Ectodermal cell (in vitro differentiated cells): Measurements from ENCODE around the gene C13orf42.

Experiments
- H3K27ac ChIP-seq: 2 replicates; pipeline ENCODE4 v1.7.0; 2013; ENCODE audit warnings: mild to moderate bottlenecking, low read depth, low read length; ENCODE audit not compliant: insufficient read depth, poor library complexity, severe bottlenecking
- H3K27me3 ChIP-seq: 2 replicates; pipeline ENCODE4 v1.7.0; 2013; ENCODE audit warnings: mild to moderate bottlenecking, low read length; ENCODE audit not compliant: insufficient read depth, control insufficient read depth, poor library complexity, severe bottlenecking
- H3K36me3 ChIP-seq: one replicate; pipeline ENCODE4 v1.7.0; 2013; ENCODE audit warnings: low read length; ENCODE audit not compliant: control insufficient read depth, insufficient read depth
- H3K4me1 ChIP-seq: one replicate; pipeline ENCODE4 v1.7.0; 2013; ENCODE audit warnings: low read length; ENCODE audit not compliant: control insufficient read depth, insufficient read depth
- H3K4me3 ChIP-seq: 2 replicates; pipeline ENCODE4 v1.7.0; 2013; ENCODE audit warnings: low read depth, low read length, control low read depth; ENCODE audit not compliant: insufficient read depth
- H3K9me3 ChIP-seq: 2 replicates; pipeline ENCODE4 v1.7.0; 2013; ENCODE audit warnings: mild to moderate bottlenecking, low read length, moderate library complexity; ENCODE audit not compliant: control insufficient read depth
- WGBS, 2 experiments: methylation state at CpG; one replicate each; pipeline ENCODE4 v1.1.7; 2013; ENCODE audit warnings: missing lambda C conversion rate in 2 of 2; 5-methylcytosine and 5-hydroxymethylcytosine counted together

The C13orf42 gene

DNA sequence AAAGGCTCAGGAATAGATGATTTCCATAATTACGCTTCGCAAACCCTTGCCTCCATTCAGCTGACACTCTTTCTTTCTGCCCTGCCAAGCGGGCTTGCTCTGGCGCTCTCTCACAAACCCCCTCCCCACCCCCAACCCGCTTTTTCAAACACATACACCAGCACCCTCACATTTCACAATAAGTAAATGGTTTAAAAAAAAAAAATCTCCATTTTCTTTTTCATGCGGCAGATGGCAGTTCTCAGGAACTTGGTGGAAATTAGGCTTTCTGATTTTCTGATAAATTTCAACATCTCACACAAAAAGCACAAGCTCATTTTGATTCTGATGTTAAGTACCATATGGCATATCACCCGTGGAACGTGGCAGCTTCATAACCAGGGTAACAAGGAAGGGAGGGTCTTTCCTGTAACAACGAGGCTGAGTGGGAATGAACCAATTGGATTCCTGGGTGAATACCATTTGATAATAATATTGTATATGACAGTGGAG, 43.8 kb downstream of the C13orf42 start:
- Histone ChIP-seq H3K36me3 (no peaks in the 10 kb centered on the region), H3K27ac (no peak overlapping the region), H3K4me3 (no peak overlapping the region), H3K9me3 (no peaks in the 10 kb centered on the region), H3K4me1 (no peaks in the 10 kb centered on the region), H3K27me3 (no peaks in the 10 kb centered on the region)
- 76 to 77% methylated on average over 8 to 9 of the region's 9 CpGs for WGBS, 2 experiments

GRCh38 chr13:51066091-51066831, 44.8 kb downstream of the C13orf42 start:
- H3K36me3 ChIP-seq, result no peaks in the 10 kb centered on the region
- no peak overlapping the region for H3K27ac ChIP-seq
- H3K4me1 ChIP-seq, result no peaks in the 10 kb centered on the region
- no peaks in the 10 kb centered on the region for H3K27me3 ChIP-seq
- no peaks in the 10 kb centered on the region for H3K9me3 ChIP-seq
- WGBS, 2 experiments, result 88% methylated on average over 15 of the region's 15 CpGs
- H3K4me3 ChIP-seq, result no peak overlapping the region

DNA sequence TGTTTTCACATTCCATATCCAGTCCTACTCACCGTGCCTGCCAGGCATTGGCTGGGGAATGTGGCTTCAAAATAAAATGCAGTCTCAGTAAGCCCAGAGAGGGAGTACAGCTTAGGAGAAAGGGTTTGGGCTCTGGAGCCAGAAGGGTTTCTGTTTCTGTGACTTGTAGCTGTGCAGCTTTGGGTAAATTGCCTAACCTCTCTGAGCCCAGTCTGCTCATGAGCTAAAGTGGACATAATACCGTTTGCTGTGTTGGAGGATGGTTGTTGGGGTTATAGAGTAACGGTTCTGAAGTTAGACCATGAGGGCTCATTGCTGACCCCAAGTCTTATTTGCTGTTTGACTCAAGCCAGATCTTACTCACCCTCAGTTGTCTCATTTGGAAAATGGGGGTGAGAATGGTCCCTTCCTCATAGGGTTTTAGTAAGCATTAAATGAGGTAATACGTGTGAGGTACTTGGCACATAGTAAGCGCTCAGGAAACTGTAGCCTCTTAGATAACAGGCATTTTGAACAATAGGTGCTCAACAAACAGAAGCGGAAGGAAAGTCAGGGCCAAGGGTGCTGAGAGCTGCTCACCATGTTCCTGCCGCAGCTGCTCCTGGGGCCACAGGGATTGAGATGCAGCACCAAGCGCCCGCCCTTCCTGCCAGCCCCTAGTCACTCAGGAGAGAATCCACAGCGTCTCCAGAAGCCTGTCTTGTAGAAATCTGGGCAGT, 45.5 kb downstream of the C13orf42 start:
- Histone ChIP-seq H3K9me3 (no peaks in the 10 kb centered on the region), H3K4me1 (no peaks in the 10 kb centered on the region), H3K4me3 (no peak overlapping the region), H3K27ac (no peak overlapping the region), H3K36me3 (no peaks in the 10 kb centered on the region), H3K27me3 (no peaks in the 10 kb centered on the region)
- WGBS, 2 experiments, result 92 to 97% methylated on average over 10 of the region's 10 CpGs

GRCh38 chr13:51064753-51065152, 46.3 kb downstream of the C13orf42 start:
- 90 to 96% methylated on average over 4 of the region's 4 CpGs for WGBS, 2 experiments
- Histone ChIP-seq H3K27me3 (no peaks in the 10 kb centered on the region), H3K4me3 (no peak overlapping the region), H3K4me1 (no peaks in the 10 kb centered on the region), H3K9me3 (no peaks in the 10 kb centered on the region), H3K27ac (no peak overlapping the region), H3K36me3 (no peaks in the 10 kb centered on the region)

DNA sequence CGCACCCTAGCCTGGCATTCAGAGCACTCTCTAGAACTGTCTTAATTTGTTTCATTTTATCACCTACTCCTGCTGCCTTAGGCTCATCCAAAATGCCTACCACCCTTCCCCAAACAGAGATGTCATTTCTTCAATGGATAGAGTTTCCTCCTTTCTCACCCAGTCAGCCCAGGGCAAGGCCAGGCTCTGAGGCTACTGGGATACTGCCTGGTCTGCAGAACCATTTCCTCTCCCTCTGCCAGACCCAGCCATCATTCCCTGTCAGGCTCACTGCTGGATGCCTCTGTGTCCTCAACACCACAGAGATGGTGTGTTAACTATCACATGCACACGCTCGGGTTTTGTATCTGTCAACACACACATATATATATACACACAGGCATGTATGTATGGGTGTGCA, 47.2 kb downstream of the C13orf42 start:
- Histone ChIP-seq H3K9me3 (no peaks in the 10 kb centered on the region), H3K27me3 (no peaks in the 10 kb centered on the region), H3K36me3 (no peaks in the 10 kb centered on the region), H3K4me3 (no peak overlapping the region), H3K4me1 (peaks cover 3% of the 10 kb centered on the region), H3K27ac (no peak overlapping the region)
- WGBS, 2 experiments, result 96 to 100% methylated on average over 1 of the region's 3 CpGs

GRCh38 chr13:51058461-51059167, 52.5 kb downstream of the C13orf42 start:
- Histone ChIP-seq H3K4me1 (peaks cover 9% of the 10 kb centered on the region), H3K36me3 (no peaks in the 10 kb centered on the region), H3K9me3 (no peaks in the 10 kb centered on the region), H3K27me3 (no peaks in the 10 kb centered on the region), H3K27ac (no peak overlapping the region), H3K4me3 (no peak overlapping the region)
- WGBS, 2 experiments, result 73 to 80% methylated on average over 6 of the region's 6 CpGs

GRCh38 chr13:51057906-51058305, 53.2 kb downstream of the C13orf42 start:
- 83% methylated on average over 1 of the region's 1 CpG for WGBS, 2 experiments
- Histone ChIP-seq H3K4me3 (no peak overlapping the region), H3K9me3 (no peaks in the 10 kb centered on the region), H3K36me3 (no peaks in the 10 kb centered on the region), H3K27me3 (no peaks in the 10 kb centered on the region), H3K4me1 (peaks cover 9% of the 10 kb centered on the region), H3K27ac (no peak overlapping the region)

DNA sequence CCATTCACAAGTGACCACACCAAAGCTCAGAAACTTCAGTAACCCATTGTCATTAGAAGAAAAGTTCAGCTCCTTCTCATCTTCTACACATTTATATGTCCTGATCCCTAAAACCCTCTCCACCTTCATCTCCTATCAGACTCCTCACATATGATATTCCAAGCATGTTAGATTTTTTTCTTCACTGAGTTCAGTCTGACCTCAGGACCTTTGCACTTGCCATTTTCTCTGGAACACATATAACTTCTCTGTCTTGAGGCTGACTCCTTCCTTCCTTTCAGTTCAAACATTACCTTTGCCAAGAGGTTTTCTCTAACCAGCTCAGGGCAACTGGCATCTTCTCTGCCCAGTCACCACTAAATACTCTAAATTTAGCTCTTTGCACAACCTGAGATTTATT, 54.1 kb downstream of the C13orf42 start:
- Histone ChIP-seq H3K4me1 (peaks cover 9% of the 10 kb centered on the region), H3K9me3 (no peaks in the 10 kb centered on the region), H3K27ac (no peak overlapping the region), H3K27me3 (no peaks in the 10 kb centered on the region), H3K4me3 (no peak overlapping the region), H3K36me3 (no peaks in the 10 kb centered on the region)

GRCh38 chr13:51052581-51052980, 58.5 kb downstream of the C13orf42 start:
- Histone ChIP-seq H3K27me3 (no peaks in the 10 kb centered on the region), H3K4me1 (no peaks in the 10 kb centered on the region), H3K4me3 (no peak overlapping the region), H3K27ac (no peak overlapping the region), H3K9me3 (no peaks in the 10 kb centered on the region), H3K36me3 (no peaks in the 10 kb centered on the region)
- 92 to 93% methylated on average over 3 of the region's 3 CpGs for WGBS, 2 experiments
